Endothelial cell of umbilical vein (primary cell): ENCODE measurements around the gene KCNQ1OT1. TPM values are rescaled to one million over a fixed set of nuclear protein-coding genes. Genes with fewer than 3 reads are reported as not detected.

Experiments used
- BruUV-seq: library from RNA; stranded (reverse); fragments of 400-500 nt; replicated peaks from 2 replicates; lab custom pipeline; 2021; lab: Mats Ljungman, UMichigan
- CTCF ChIA-PET: fragments of 300-600, 350-600 bp; sonication (Branson Sonifier 250); formaldehyde crosslinking; loops from one replicate; lab custom pipeline; 2021; ENCODE audit warnings: antibody characterized with exemption, inconsistent platforms; lab: Charles Lee
- POLR2A ChIA-PET: fragments of 300-600, 350-600 bp; sonication (Branson Sonifier 250); formaldehyde crosslinking; loops from one replicate; lab custom pipeline; 2021; ENCODE audit warnings: antibody characterized with exemption, inconsistent platforms; lab: Charles Lee
- DNase-seq: peaks from one replicate; pipeline ENCODE4 v3.0.0-alpha.2; 2011; ENCODE audit warnings: low read depth, low spot score
- FAIRE-seq: peaks from 2 replicates; lab custom pipeline; 2011; peaks lifted over from hg19 to GRCh38; lab: Jason Lieb, UNC
- H2AFZ ChIP-seq: 2 replicates; pipeline ENCODE4 v1.6.0; 2012; ENCODE audit warnings: low read depth, low read length, control low read depth, inconsistent platforms
- H3K27ac ChIP-seq: 2 replicates; pipeline ENCODE4 v1.5.1; 2011; ENCODE audit warnings: low read depth, mild to moderate bottlenecking, control low read depth, low read length, moderate library complexity; ENCODE audit not compliant: insufficient read depth
- H3K27me3 ChIP-seq, 2 experiments: 2 replicates each; pipeline versions ENCODE4 v1.6.0 to v1.6.1; 2011; ENCODE audit warnings: low read length in 2 of 2, mixed read lengths in 1 of 2; ENCODE audit not compliant: control insufficient read depth in 2 of 2, insufficient read depth in 2 of 2
- H3K36me3 ChIP-seq, 2 experiments: 2 replicates in 1 of 2; 3 replicates in 1 of 2; pipeline ENCODE4 v1.5.1; 2011; ENCODE audit warnings: low read length in 2 of 2, mild to moderate bottlenecking in 1 of 2, moderate library complexity in 1 of 2; ENCODE audit not compliant: control insufficient read depth in 2 of 2, insufficient read depth in 2 of 2; ENCODE audit errors: extremely low read depth in 1 of 2
- H3K4me1 ChIP-seq: 3 replicates; pipeline ENCODE4 v1.5.1; 2011; ENCODE audit warnings: mild to moderate bottlenecking, low read length; ENCODE audit not compliant: control insufficient read depth, insufficient read depth; ENCODE audit errors: extremely low read depth
- H3K4me2 ChIP-seq: 2 replicates; pipeline ENCODE4 v1.6.1; 2011; ENCODE audit warnings: low read length, control low read depth, mixed read lengths; ENCODE audit not compliant: insufficient read depth
- H3K4me3 ChIP-seq, 3 experiments: fragments of 200-600 bp in 1 of 3; sonication (generic), shearing (Covaris generic) in 1 of 3; replicated peaks in 1 of 3; 2 replicates each; pipeline ENCODE4 v1.5.1; 2011 to 2016; ENCODE audit warnings: control low read depth in 3 of 3, low read length in 3 of 3, mild to moderate bottlenecking in 2 of 3, inconsistent platforms in 1 of 3, low read depth in 1 of 3, moderate library complexity in 1 of 3; ENCODE audit not compliant: insufficient read depth in 1 of 3
- H3K79me2 ChIP-seq: 2 replicates; pipeline ENCODE4 v1.6.0; 2012; ENCODE audit warnings: low read length, inconsistent platforms; ENCODE audit not compliant: control insufficient read depth, insufficient read depth
- H3K9ac ChIP-seq: replicated peaks from 2 replicates; pipeline ENCODE3; 2011; ENCODE audit warnings: low read length, control low read depth; ENCODE audit not compliant: insufficient read depth; ENCODE audit errors: extremely low read depth
- H3K9me1 ChIP-seq: replicated peaks from 3 replicates; pipeline ENCODE4 v1.6.0; 2011; ENCODE audit warnings: mild to moderate bottlenecking, low read length; ENCODE audit not compliant: control insufficient read depth, insufficient read depth; ENCODE audit errors: extremely low read depth
- H3K9me3 ChIP-seq: replicated peaks from 2 replicates; pipeline ENCODE4 v1.5.1; 2012; ENCODE audit warnings: low read length, inconsistent platforms; ENCODE audit not compliant: control insufficient read depth, insufficient read depth
- H4K20me1 ChIP-seq: replicated peaks from 2 replicates; pipeline ENCODE3; 2011; ENCODE audit warnings: mild to moderate bottlenecking, low read length; ENCODE audit not compliant: control insufficient read depth, insufficient read depth; ENCODE audit errors: extremely low read depth
- EZH2 ChIP-seq: IDR thresholded peaks from 2 replicates; pipeline ENCODE4 v1.6.1; 2012; ENCODE audit warnings: borderline replicate concordance, low read depth, mild to moderate bottlenecking, moderate library complexity, low read length, inconsistent platforms; ENCODE audit not compliant: severe bottlenecking
- FOS ChIP-seq: IDR thresholded peaks from 2 replicates; pipeline ENCODE4 v1.6.1; 2011; ENCODE audit warnings: mild to moderate bottlenecking, low read length, moderate library complexity, borderline replicate concordance; ENCODE audit not compliant: insufficient read depth
- GATA2 ChIP-seq: IDR thresholded peaks from 2 replicates; pipeline ENCODE4 v1.7.0; 2011; ENCODE audit warnings: low read depth, mild to moderate bottlenecking, moderate library complexity, mixed read lengths, low read length; ENCODE audit not compliant: insufficient read length, insufficient read depth
- JUN ChIP-seq: IDR thresholded peaks from 2 replicates; pipeline ENCODE4 v1.6.1; 2011; ENCODE audit warnings: borderline replicate concordance, low read depth; ENCODE audit not compliant: insufficient read length, insufficient read depth
- MYC ChIP-seq: IDR thresholded peaks from one replicate; pipeline ENCODE4 v1.6.1; 2011; ENCODE audit warnings: mild to moderate bottlenecking, low read depth, low read length
- POLR2A ChIP-seq: IDR thresholded peaks from 2 replicates; pipeline ENCODE4 v1.6.1; 2012; ENCODE audit warnings: low read depth, mild to moderate bottlenecking, control low read depth, low read length
- POLR2AphosphoS5 ChIP-seq: IDR thresholded peaks from 2 replicates; pipeline ENCODE4 v1.6.1; 2012; ENCODE audit warnings: low read depth, mild to moderate bottlenecking, control low read depth, low read length, moderate library complexity; ENCODE audit not compliant: insufficient read depth
- dilution Hi-C: fragments of 300-500 bp; cut with MboI; formaldehyde crosslinking; loops from one replicate; pipeline ENCODE4 v1.15.0; 2019; ENCODE audit warnings: low sequenced_read_pairs; ENCODE audit not compliant: extremely low pct_ligation_motif_present
- intact Hi-C: fragments of 100-400 bp; cut with micrococcal nuclease; formaldehyde crosslinking; loops from one replicate; pipeline ENCODE4 v1.10.0; 2022
- polyA plus RNA-seq, 4 experiments: library from polyadenylated mRNA; depleted of rRNA in 3 of 4; stranded (reverse) in 3 of 4; unstranded in 1 of 4; fragments of >200 nt; gene quantifications; 2 replicates each; pipeline versions ENCODE4 v1.2.1 to v1.2.3, GENCODE V29; 2011 to 2012; ENCODE audit warnings: missing spikeins in 1 of 4
- total RNA-seq: library from RNA; stranded (reverse); gene quantifications from 2 replicates; pipeline ENCODE4 v1.2.3, GENCODE V29; 2021
- TF ChIP-seq, protein P1 (sequence below), 2 donors: IDR thresholded peaks; 1 replicate in 1 of 2; 2 replicates in 1 of 2; pipeline ENCODE4 v1.5.1; 2011; ENCODE audit warnings: low read length in 2 of 2, mild to moderate bottlenecking in 2 of 2, moderate library complexity in 2 of 2, control low read depth in 1 of 2, inconsistent platforms in 1 of 2, low read depth in 1 of 2; ENCODE audit not compliant: insufficient read depth in 1 of 2; ENCODE audit errors: extremely low read depth in 1 of 2
- TF ChIP-seq, protein P2 (sequence below): IDR thresholded peaks from 2 replicates; pipeline ENCODE4 v1.6.1; 2011; ENCODE audit not compliant: insufficient read depth, insufficient read length

KCNQ1OT1 gene
- total and polyA plus RNA-seq, 2 donors (not counting 3 experiments of a cell fraction or from before 2014, with no cell fraction given), result 0.11 to 1.8 TPM

DNA sequence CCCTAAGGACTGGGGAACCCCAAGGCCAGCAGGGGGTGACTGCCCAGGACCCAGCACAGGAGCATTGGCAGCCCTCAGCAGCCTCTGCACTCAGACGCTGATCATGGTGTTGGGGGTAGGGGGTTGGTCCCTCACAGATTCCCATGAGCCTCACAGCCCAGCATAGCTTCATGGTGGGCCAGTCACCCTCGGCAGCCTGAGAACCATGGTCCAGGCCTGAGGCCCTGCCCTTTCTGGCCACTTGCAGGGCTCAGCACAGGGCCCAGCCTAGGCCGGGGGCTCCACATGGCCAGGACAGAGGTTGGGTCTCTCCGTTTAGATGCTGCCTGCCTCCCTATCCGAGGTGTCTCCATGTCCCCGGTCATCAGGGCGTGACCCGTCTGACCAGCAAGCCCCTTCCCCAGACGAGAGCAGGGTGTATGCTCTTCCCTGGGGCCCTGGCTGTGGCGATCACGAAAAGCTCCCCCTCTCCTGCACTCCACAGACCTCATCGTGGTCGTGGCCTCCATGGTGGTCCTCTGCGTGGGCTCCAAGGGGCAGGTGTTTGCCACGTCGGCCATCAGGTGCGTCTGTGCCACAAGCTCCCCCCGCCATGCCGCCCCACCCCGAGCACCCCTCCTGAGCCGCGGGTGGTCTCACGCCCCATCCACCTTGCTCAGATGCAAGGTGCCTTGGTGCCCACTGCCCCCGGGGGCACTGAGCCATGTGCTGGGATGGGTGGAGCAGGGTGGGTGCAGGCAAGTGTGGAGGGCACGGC lies 128.8 kb downstream of the KCNQ1OT1 start:
- FAIRE-seq, result no peak
- Histone ChIP-seq H3K9ac (no peak overlapping the region), H3K4me1 (no peaks in the 10 kb centered on the region), H3K79me2 (no peaks in the 10 kb centered on the region), H3K36me3 (no peaks in the 10 kb centered on the region), H3K9me1 (no peaks in the 10 kb centered on the region), H3K4me3 (no peak overlapping the region), H3K9me3 (no peaks in the 10 kb centered on the region), H2AFZ (no peak overlapping the region), H3K27me3 (no peaks in the 10 kb centered on the region), H3K4me2 (no peak overlapping the region), H4K20me1 (no peaks in the 10 kb centered on the region), H3K27ac (no peak overlapping the region)
- DNase-seq, result no peak
- ChIA-PET POLR2A (no interaction called here), CTCF (no interaction called here)
- intact Hi-C loops (no loop called here), dilution Hi-C loops (no loop called here)
- no TSS peak for BruUV-seq
- TF ChIP-seq FOS (no peak), POLR2AphosphoS5 (no peak), MYC (no peak), POLR2A (no peak), GATA2 (no peak)

DNA sequence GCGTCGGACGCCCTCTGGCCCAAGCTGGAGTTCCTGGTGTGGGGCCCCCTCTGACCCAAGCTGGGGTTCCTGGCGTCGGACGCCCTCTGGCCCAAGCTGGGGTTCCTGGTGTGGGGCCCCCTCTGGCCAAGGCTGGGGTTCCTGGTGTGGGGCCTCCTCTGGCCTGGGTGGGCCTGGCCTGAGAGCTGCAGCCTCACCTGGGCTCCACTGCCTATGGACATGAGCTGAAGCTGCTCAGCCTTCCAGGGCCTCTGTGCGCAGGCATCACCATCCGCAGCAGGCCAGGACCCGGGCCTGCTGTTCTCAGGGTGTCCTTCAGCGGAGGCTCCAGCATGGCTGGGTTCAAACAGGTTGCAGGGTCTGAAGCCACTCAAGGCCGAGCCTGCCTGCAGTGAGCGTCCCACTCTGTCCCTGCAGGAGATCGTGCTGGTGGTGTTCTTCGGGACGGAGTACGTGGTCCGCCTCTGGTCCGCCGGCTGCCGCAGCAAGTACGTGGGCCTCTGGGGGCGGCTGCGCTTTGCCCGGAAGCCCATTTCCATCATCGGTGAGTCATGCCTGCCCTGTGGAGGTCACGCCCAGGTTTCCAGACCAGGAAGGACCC lies 129.5 kb downstream of the KCNQ1OT1 start:
- H3K9me3 ChIP-seq, result no peaks in the 10 kb centered on the region

More for the DNA sequence above, 129.5 kb downstream of the KCNQ1OT1 start:
- no peaks in the 10 kb centered on the region for H3K36me3 ChIP-seq
- H3K27me3 ChIP-seq, result no peaks in the 10 kb centered on the region
- no peaks in the 10 kb centered on the region for H3K4me1 ChIP-seq
- H3K9ac ChIP-seq, result no peak overlapping the region
- H3K4me2 ChIP-seq, result no peak overlapping the region
- H3K4me3 ChIP-seq, result no peak overlapping the region
- no TSS peak for BruUV-seq
- dilution Hi-C loops (no loop called here), intact Hi-C loops (no loop called here)
- DNase-seq (no peak), FAIRE-seq (no peak)
- no peak overlapping the region for H3K27ac ChIP-seq
- CTCF ChIA-PET, result no interaction called here
- no peak for TF ChIP-seq JUN
- no peak for TF ChIP-seq FOS
- TF ChIP-seq MYC, result no peak
- TF ChIP-seq, protein P1, sequence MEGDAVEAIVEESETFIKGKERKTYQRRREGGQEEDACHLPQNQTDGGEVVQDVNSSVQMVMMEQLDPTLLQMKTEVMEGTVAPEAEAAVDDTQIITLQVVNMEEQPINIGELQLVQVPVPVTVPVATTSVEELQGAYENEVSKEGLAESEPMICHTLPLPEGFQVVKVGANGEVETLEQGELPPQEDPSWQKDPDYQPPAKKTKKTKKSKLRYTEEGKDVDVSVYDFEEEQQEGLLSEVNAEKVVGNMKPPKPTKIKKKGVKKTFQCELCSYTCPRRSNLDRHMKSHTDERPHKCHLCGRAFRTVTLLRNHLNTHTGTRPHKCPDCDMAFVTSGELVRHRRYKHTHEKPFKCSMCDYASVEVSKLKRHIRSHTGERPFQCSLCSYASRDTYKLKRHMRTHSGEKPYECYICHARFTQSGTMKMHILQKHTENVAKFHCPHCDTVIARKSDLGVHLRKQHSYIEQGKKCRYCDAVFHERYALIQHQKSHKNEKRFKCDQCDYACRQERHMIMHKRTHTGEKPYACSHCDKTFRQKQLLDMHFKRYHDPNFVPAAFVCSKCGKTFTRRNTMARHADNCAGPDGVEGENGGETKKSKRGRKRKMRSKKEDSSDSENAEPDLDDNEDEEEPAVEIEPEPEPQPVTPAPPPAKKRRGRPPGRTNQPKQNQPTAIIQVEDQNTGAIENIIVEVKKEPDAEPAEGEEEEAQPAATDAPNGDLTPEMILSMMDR (IDR thresholded peaks at IDR 0.05; ENCODE audit: extremely low read depth in 1 of 2, insufficient read depth in 1 of 2, low read depth in 1 of 2, low read length in 2 of 2), result no peak
- no peak for TF ChIP-seq POLR2A
- no peak for TF ChIP-seq GATA2
- TF ChIP-seq POLR2AphosphoS5, result no peak
- no peak for TF ChIP-seq EZH2
- TF ChIP-seq, protein P2, sequence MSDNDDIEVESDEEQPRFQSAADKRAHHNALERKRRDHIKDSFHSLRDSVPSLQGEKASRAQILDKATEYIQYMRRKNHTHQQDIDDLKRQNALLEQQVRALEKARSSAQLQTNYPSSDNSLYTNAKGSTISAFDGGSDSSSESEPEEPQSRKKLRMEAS, result no peak
- H3K9me1 ChIP-seq, result no peaks in the 10 kb centered on the region
- H4K20me1 ChIP-seq, result no peaks in the 10 kb centered on the region
- POLR2A ChIA-PET, result no interaction called here
- no peak overlapping the region for H2AFZ ChIP-seq
- H3K79me2 ChIP-seq, result no peaks in the 10 kb centered on the region
